GM21360 (cell line): ENCODE data around the gene CIT.
"Not testable (repeated sequence)": the region's sequence is repeated elsewhere in the genome, so short reads cannot be mapped to it uniquely, and the experiment has no call there.

Source experiments
- ATAC-seq: cut with Tn5 transposase; IDR thresholded peaks from one replicate; pipeline ENCODE4 v1.9.1; 2021; ENCODE audit warnings: mild to moderate bottlenecking, moderate library complexity; ENCODE audit not compliant: unreplicated experiment

CIT gene

GRCh38 chr12:119744900-119745606 lies 132.1 kb downstream of the CIT start:
- no peak for ATAC-seq

GRCh38 chr12:119742700-119743099 lies 134.4 kb downstream of the CIT start:
- ATAC-seq, result no peak

GRCh38 chr12:119740830-119741229 lies 136.3 kb downstream of the CIT start:
- no peak for ATAC-seq

- ATAC-seq, result no peak
Measured at GRCh38 chr12:119735079-119735478, 142.0 kb downstream of the CIT start.

- no peak for ATAC-seq
Measured at GRCh38 chr12:119730381-119730780, 146.7 kb downstream of the CIT start.

GRCh38 chr12:119729871-119730270 lies 147.2 kb downstream of the CIT start:
- ATAC-seq, result no peak

GRCh38 chr12:119728444-119728745 lies 148.7 kb downstream of the CIT start:
- no peak for ATAC-seq

GRCh38 chr12:119727600-119728443 lies 149.3 kb downstream of the CIT start:
- ATAC-seq, result no peak

GRCh38 chr12:119725523-119725922 lies 151.6 kb downstream of the CIT start:
- ATAC-seq, result no peak

GRCh38 chr12:119721306-119721705 lies 155.8 kb downstream of the CIT start:
- no peak for ATAC-seq

- no peak for ATAC-seq
Measured at GRCh38 chr12:119720349-119720748, 156.8 kb downstream of the CIT start.

- no peak for ATAC-seq
Measured at GRCh38 chr12:119718141-119718540, 159.0 kb downstream of the CIT start.

- no peak for ATAC-seq
Measured at GRCh38 chr12:119715268-119715620, 161.9 kb downstream of the CIT start.

GRCh38 chr12:119714614-119715267 lies 162.4 kb downstream of the CIT start:
- no peak for ATAC-seq

GRCh38 chr12:119713551-119714031 lies 163.5 kb downstream of the CIT start:
- no peak for ATAC-seq

GRCh38 chr12:119712721-119713120 lies 164.4 kb downstream of the CIT start:
- ATAC-seq, result no peak

- no peak for ATAC-seq
Measured at GRCh38 chr12:119711693-119712092, 165.4 kb downstream of the CIT start.

GRCh38 chr12:119710965-119711551 lies 166.1 kb downstream of the CIT start:
- no peak for ATAC-seq

- ATAC-seq, result no peak
Measured at GRCh38 chr12:119710374-119710964, 166.7 kb downstream of the CIT start.

GRCh38 chr12:119706427-119706826 lies 170.7 kb downstream of the CIT start:
- ATAC-seq, result not testable (repeated sequence)

- no peak for ATAC-seq
Measured at GRCh38 chr12:119705182-119705581, 171.9 kb downstream of the CIT start.
